ENCODE data around the gene KCNQ1. TPM values are rescaled to one million over a fixed set of nuclear protein-coding genes. Genes with fewer than 3 reads are reported as not detected.
A peak's percentile ranks its signal among the peaks of the same experiment; 100 is the strongest.

Gene KCNQ1
- total RNA-seq, 1 donor from 2014 or later = 4.8 TPM

DNA sequence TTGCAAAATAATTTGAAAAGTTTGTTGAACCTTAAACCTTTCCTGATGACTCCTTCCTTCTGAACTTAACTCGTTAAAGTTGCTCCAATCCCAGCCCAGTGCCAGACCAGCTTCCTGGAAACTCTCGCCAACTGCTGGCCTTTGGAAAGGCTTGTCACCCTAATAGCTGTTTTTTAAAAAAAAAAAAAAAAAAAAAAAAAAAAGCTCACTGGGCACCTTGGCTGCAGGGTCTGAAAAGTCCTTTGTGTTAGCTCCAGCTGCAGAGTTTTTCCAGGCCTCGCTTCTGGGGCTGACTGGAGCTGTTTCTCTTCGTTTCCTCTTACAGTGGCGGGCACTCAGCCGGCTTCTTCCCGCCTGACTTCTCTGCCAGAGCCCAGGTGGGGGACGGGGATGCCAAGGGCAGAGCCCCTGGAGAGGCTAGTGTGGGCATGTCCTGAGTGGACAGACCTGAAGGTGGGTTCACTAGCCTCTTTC lies 229.9 kb downstream of the KCNQ1 start:
- H3K27ac Mint-ChIP-seq = peak overlapping the region; percentile 77
- peak; percentile 43 for DNase-seq (ENCODE audit: extremely low spot score, unreplicated experiment)
- no peak for TF ChIP-seq CTCF (conservative IDR thresholded peaks at IDR 0.05)

DNA sequence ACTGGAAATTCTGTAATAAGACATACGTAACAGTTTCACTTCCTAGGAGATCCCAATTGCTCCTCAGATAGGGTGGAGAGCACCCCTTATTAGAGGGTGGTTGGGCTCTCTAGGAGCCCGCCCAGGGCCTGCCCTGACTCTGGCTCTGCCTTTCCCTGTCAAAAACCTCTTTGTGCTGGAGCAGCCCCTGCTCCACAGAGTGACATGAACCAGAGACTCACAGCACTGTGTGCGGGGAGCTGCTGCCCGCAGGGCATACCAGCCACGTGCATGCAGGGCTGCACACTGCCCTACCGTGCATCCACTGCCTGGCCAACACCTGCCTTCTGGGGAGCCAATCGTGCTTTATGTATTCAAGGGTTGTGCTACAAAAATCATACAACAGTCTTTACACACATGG lies 230.7 kb downstream of the KCNQ1 start:
- Mint-ChIP-seq H3K4me1 (ENCODE audit: unreplicated experiment) (peaks cover 39% of the 10 kb centered on the region), H3K27ac (no peak overlapping the region), H3K4me3 (no peak overlapping the region), H3K27me3 (no peaks in the 10 kb centered on the region), H3K9me3 (no peaks in the 10 kb centered on the region), H3K36me3 (peaks cover 20% of the 10 kb centered on the region)
- no peak for TF ChIP-seq CTCF (conservative IDR thresholded peaks at IDR 0.05)
- DNase-seq (ENCODE audit: extremely low spot score, unreplicated experiment) = no peak

More for the DNA sequence above, 229.9 kb downstream of the KCNQ1 start:
- Mint-ChIP-seq H3K4me3 (no peak overlapping the region), H3K9me3 (no peaks in the 10 kb centered on the region), H3K36me3 (peaks cover 28% of the 10 kb centered on the region), H3K4me1 (ENCODE audit: unreplicated experiment) (peaks cover 46% of the 10 kb centered on the region), H3K27me3 (no peaks in the 10 kb centered on the region)

- Mint-ChIP-seq H3K4me3 (no peak overlapping the region), H3K9me3 (no peaks in the 10 kb centered on the region), H3K27me3 (no peaks in the 10 kb centered on the region), H3K4me1 (ENCODE audit: unreplicated experiment) (peaks cover 43% of the 10 kb centered on the region), H3K36me3 (peaks cover 14% of the 10 kb centered on the region), H3K27ac (no peak overlapping the region)
- no peak for DNase-seq (ENCODE audit: extremely low spot score, unreplicated experiment)
- TF ChIP-seq CTCF (conservative IDR thresholded peaks at IDR 0.05) = no peak
Measured at GRCh38 chr11:2677127-2677526, 232.3 kb downstream of the KCNQ1 start.

DNA sequence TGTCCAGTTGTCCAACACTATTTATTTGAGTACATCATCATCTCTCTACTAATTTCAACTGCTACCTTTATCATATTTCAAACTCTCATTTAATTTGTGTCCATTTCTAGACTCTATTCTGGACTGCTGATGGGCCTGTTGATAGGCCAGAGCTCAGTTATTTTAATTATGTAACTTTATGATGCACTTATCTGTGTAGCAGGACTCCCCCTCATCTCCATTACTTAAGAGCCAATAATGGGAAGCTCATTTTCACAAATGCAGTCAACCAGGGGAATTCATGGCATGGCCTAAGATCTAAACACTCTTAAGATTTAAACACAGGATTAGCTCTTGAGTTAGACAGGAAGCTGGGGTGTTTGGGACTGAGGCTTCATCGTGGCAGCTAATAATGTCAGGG lies 233.6 kb downstream of the KCNQ1 start:
- Mint-ChIP-seq H3K9me3 (no peaks in the 10 kb centered on the region), H3K27me3 (no peaks in the 10 kb centered on the region), H3K36me3 (peaks cover 14% of the 10 kb centered on the region), H3K4me1 (ENCODE audit: unreplicated experiment) (peaks cover 42% of the 10 kb centered on the region), H3K27ac (no peak overlapping the region), H3K4me3 (no peak overlapping the region)
- DNase-seq (ENCODE audit: extremely low spot score, unreplicated experiment) = no peak
- no peak for TF ChIP-seq CTCF (conservative IDR thresholded peaks at IDR 0.05)

DNA sequence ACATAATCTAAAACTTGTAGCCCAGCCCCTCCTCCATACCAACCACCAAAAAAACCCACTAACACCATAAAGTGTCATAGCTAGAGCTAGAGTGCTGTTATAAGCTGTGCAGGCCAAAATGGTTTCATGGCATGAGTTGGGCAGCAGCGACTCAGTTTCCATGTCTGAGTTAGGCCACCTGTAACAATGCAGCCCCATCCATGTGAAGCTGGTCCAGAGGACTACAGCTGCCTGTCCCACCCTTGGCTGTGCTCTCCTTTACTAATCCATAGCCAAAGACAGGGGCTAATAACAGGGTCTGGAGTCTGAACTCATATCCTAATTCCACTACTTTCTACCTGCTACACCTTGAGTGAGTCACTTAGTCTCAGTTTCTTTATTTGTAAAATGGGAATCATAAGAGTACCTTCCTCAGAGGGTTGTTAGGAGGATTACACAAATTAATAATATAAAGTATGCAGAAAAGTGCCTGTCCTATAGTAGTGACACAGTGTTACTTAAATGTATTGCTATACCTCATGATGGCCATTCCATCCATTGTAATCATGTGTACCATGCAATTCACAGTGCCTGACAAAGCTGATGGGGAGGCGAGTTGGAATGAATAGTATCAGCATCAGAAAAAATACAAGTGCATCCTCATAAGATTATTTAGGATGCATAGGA lies 234.3 kb downstream of the KCNQ1 start:
- Mint-ChIP-seq H3K4me1 (ENCODE audit: unreplicated experiment) (peaks cover 46% of the 10 kb centered on the region), H3K27me3 (no peaks in the 10 kb centered on the region), H3K4me3 (no peak overlapping the region), H3K27ac (no peak overlapping the region), H3K36me3 (peaks cover 11% of the 10 kb centered on the region), H3K9me3 (no peaks in the 10 kb centered on the region)
- no peak for TF ChIP-seq CTCF (conservative IDR thresholded peaks at IDR 0.05)
- DNase-seq (ENCODE audit: extremely low spot score, unreplicated experiment) = peak; percentile 29

Data from type B pancreatic cell (in vitro differentiated cells).